Neural progenitor cell (in vitro differentiated cells): ENCODE data around the gene ALS2CL.

Source experiments
- CTCF ChIP-seq: fragments of 200-600 bp; sonication (generic); IDR thresholded peaks from 2 replicates; pipeline ENCODE4 v1.5.1; 2017; ENCODE audit warnings: antibody characterized with exemption, mild to moderate bottlenecking
- EZH2 ChIP-seq: fragments of 200-600 bp; sonication (generic); IDR thresholded peaks from 2 replicates; pipeline ENCODE4 v1.6.1; 2017; ENCODE audit warnings: antibody characterized with exemption, mild to moderate bottlenecking, moderate library complexity
- EZH2phosphoT487 ChIP-seq: fragments of 200-600 bp; sonication (generic); IDR thresholded peaks from 2 replicates; pipeline ENCODE4 v1.6.1; 2017; ENCODE audit warnings: antibody characterized with exemption

- TF ChIP-seq CTCF = no peak
- no peak for TF ChIP-seq EZH2
- no peak for TF ChIP-seq EZH2phosphoT487
Observed at GRCh38 chr3:46721009-46721408, 27.5 kb upstream of the ALS2CL start.
